Heart left ventricle (tissue), 13 donors: Measurements from ENCODE around the gene GBX2.

ENCODE experiments used
- CTCF ChIP-seq, 12 donors: fragments of 200-600 bp; sonication (generic) in 4 of 12; IDR thresholded peaks; one replicate each; pipeline versions ENCODE4 v1.5.0 to v1.8.0; 2018 to 2022; ENCODE audit warnings: antibody characterized with exemption in 12 of 12, mild to moderate bottlenecking in 5 of 12
- POLR2A ChIP-seq, 2 donors: fragments of 450-650 bp; IDR thresholded peaks; one replicate each; pipeline ENCODE4 v1.6.1; 2017; ENCODE audit warnings: antibody characterized with exemption in 2 of 2, mild to moderate bottlenecking in 2 of 2, moderate library complexity in 2 of 2
- donor health status: ischemic (EF 13 %, LVEDD 7.1; RV severe dilation, severe dysfunction).
- donor health status: DM: no; HTN: yes; CAD: no.
- donor health status: DM: no; HTN: no; CAD: no.
- donor health status: ischemic (EF 25% LVEDD 6.9; RV normal size, moderate dysfunction).
- donor health status: ischemic (EF 25% LVEDD 5.7; RV mildly dilated, moderate dysfunction).
- donor health status: ischemic (EF 35%, LVEDD 5.7; RV mildly dilated, moderate dysfunction).
- donor health status: nonischemic (EF 11% LVEDD 7.7; RV severe dilation, severe dysfunction).
- donor health status: DM: yes; HTN: yes; CAD: no.
- donor health status: PGD.
- donor health status: ischemic (EF 29% LVEDD 5.4; RV normal size, mild dysfunction).
- donor health status: nonischemic (EF 23%, LVEDD 6.1; RV moderate dilation, normal function).

DNA sequence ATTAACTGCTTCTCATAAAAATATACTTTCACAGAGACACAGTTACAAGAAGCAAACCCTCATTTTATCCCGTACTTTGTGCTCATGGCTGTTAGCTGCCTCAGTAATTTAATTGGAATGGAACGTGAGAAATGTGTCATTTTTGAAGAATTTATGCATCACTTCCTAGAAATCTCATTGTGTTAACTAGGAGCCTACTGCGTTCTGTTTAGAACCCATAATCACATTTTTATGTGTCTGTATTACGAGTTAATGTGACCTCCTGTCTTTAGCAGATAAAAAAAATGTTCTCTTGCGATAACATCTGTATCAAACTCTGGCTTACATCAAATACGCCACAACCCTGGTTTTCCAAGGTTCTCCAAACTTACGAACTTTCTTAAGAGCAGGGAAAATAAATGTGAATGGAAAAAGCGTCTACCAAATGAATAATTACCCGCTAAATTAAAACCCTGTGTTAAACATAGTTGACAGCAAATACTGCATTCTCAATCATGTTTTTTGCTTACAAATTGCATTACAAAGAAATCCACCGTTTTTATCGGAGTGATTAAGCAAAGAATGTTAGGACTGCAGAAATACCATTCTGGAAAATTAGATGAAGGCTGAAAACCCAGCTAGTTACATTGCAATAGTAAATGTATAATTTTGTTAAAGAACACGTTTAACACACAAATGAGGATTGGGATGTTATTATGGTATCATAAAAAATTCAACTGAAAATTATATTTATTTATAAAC, 12.1 kb upstream of the GBX2 start:
- TF ChIP-seq POLR2A (IDR thresholded peaks at IDR 0.05) = no peak
- TF ChIP-seq CTCF (IDR thresholded peaks at IDR 0.05) = no peak
